ENCODE results near the gene CLDN19.

The CLDN19 gene

GRCh38 chr1:42723511-42723910, 16.5 kb downstream of the CLDN19 start:
- TF ChIP-seq POLR2AphosphoS5 (IDR thresholded peaks at IDR 0.05; ENCODE audit: low read depth, low read length) (no peak), SIN3A (IDR thresholded peaks at IDR 0.05; ENCODE audit: borderline replicate concordance, insufficient read depth, low read length) (no peak), TAF1 (IDR thresholded peaks at IDR 0.05; ENCODE audit: borderline replicate concordance, insufficient read depth, low read length) (no peak), REST (IDR thresholded peaks at IDR 0.05; ENCODE audit: insufficient read depth in 1 of 2, low read depth in 2 of 2, low read length in 2 of 2) (no peak), FOXP2 (optimal IDR thresholded peaks at IDR 0.05; ENCODE audit: borderline replicate concordance, extremely low read depth, extremely low read length, insufficient read depth) (no peak)

- TF ChIP-seq FOXP2 (optimal IDR thresholded peaks at IDR 0.05; ENCODE audit: borderline replicate concordance, extremely low read depth, extremely low read length, insufficient read depth), result no peak
- TF ChIP-seq REST (IDR thresholded peaks at IDR 0.05; ENCODE audit: insufficient read depth in 1 of 2, low read depth in 2 of 2, low read length in 2 of 2), result no peak
- no peak for TF ChIP-seq SIN3A (IDR thresholded peaks at IDR 0.05; ENCODE audit: borderline replicate concordance, insufficient read depth, low read length)
- TF ChIP-seq TAF1 (IDR thresholded peaks at IDR 0.05; ENCODE audit: borderline replicate concordance, insufficient read depth, low read length), result no peak
- TF ChIP-seq POLR2AphosphoS5 (IDR thresholded peaks at IDR 0.05; ENCODE audit: low read depth, low read length), result no peak
Observed at GRCh38 chr1:42721926-42722325, 18.1 kb downstream of the CLDN19 start.

- no peak for TF ChIP-seq FOXP2 (optimal IDR thresholded peaks at IDR 0.05; ENCODE audit: borderline replicate concordance, extremely low read depth, extremely low read length, insufficient read depth)
- TF ChIP-seq TAF1 (IDR thresholded peaks at IDR 0.05; ENCODE audit: borderline replicate concordance, insufficient read depth, low read length), result no peak
- TF ChIP-seq SIN3A (IDR thresholded peaks at IDR 0.05; ENCODE audit: borderline replicate concordance, insufficient read depth, low read length), result no peak
- TF ChIP-seq POLR2AphosphoS5 (IDR thresholded peaks at IDR 0.05; ENCODE audit: low read depth, low read length), result no peak
- TF ChIP-seq REST (IDR thresholded peaks at IDR 0.05; ENCODE audit: insufficient read depth in 1 of 2, low read depth in 2 of 2, low read length in 2 of 2), result no peak
Observed at GRCh38 chr1:42720868-42721267, 19.2 kb downstream of the CLDN19 start.

GRCh38 chr1:42713293-42713692, 26.7 kb downstream of the CLDN19 start:
- no peak for TF ChIP-seq SIN3A (IDR thresholded peaks at IDR 0.05; ENCODE audit: borderline replicate concordance, insufficient read depth, low read length)
- TF ChIP-seq FOXP2 (optimal IDR thresholded peaks at IDR 0.05; ENCODE audit: borderline replicate concordance, extremely low read depth, extremely low read length, insufficient read depth), result no peak
- TF ChIP-seq POLR2AphosphoS5 (IDR thresholded peaks at IDR 0.05; ENCODE audit: low read depth, low read length), result no peak
- no peak for TF ChIP-seq TAF1 (IDR thresholded peaks at IDR 0.05; ENCODE audit: borderline replicate concordance, insufficient read depth, low read length)
- no peak for TF ChIP-seq REST (IDR thresholded peaks at IDR 0.05; ENCODE audit: insufficient read depth in 1 of 2, low read depth in 2 of 2, low read length in 2 of 2)
